ENCODE data around the gene ZNF74. TPM values are rescaled to one million over a fixed set of nuclear protein-coding genes. Genes with fewer than 3 reads are reported as not detected.
"Not testable (repeated sequence)": the region's sequence is repeated elsewhere in the genome, so short reads cannot be mapped to it uniquely, and the experiment has no call there.

The ZNF74 gene
- total RNA-seq, 1 experiment from 2014 or later, result 8.1 TPM

DNA sequence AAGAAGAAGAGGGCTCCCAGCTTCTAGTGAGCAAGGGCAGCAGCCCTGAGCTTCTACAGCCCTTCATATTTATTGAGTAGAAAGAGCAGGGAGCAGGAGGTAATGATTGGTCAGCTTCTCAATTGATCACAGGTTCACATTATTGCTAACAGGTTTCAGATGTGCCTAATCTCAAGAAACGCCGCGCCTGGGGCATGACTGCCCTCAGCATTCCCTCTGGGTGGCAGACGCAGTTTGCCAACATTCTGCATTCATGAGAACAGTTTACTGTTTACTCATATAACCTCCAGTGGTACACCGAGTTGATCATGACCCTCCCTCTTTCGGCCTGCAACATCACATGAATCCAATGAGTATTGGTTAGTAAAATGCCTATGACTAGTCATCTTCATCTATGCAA, 4.7 kb upstream of the ZNF74 start:
- Histone ChIP-seq H3K27ac (no peak overlapping the region), H4K20me1 (ENCODE audit: insufficient read depth) (no peaks in the 10 kb centered on the region), H3K79me2 (ENCODE audit: low read depth) (no peaks in the 10 kb centered on the region), H2AFZ (no peak overlapping the region), H3K9me3 (ENCODE audit: insufficient read depth, low read depth) (no peaks in the 10 kb centered on the region), H3K4me1 (replicated peaks; ENCODE audit: insufficient read depth) (no peaks in the 10 kb centered on the region), H3K9me2 (ENCODE audit: insufficient read depth) (no peaks in the 10 kb centered on the region), H3K36me3 (ENCODE audit: low read depth) (no peaks in the 10 kb centered on the region), H3K4me3 (no peak overlapping the region), H3K4me2 (no peak overlapping the region), H3K27me3 (ENCODE audit: insufficient read depth, low read depth) (peaks cover 2% of the 10 kb centered on the region; the same call in 1 of the 2 replicates), H3F3A (ENCODE audit: insufficient read depth, low read depth) (no peaks in the 10 kb centered on the region)
- CTCF ChIA-PET, result no interaction called here
- no peak for DNase-seq
- intact Hi-C loops (cut with micrococcal nuclease; ENCODE audit: unreplicated experiment), result no loop called here
- POLR2A ChIA-PET (ENCODE audit: unreplicated experiment), result no interaction called here
- TF ChIP-seq, protein P1, sequence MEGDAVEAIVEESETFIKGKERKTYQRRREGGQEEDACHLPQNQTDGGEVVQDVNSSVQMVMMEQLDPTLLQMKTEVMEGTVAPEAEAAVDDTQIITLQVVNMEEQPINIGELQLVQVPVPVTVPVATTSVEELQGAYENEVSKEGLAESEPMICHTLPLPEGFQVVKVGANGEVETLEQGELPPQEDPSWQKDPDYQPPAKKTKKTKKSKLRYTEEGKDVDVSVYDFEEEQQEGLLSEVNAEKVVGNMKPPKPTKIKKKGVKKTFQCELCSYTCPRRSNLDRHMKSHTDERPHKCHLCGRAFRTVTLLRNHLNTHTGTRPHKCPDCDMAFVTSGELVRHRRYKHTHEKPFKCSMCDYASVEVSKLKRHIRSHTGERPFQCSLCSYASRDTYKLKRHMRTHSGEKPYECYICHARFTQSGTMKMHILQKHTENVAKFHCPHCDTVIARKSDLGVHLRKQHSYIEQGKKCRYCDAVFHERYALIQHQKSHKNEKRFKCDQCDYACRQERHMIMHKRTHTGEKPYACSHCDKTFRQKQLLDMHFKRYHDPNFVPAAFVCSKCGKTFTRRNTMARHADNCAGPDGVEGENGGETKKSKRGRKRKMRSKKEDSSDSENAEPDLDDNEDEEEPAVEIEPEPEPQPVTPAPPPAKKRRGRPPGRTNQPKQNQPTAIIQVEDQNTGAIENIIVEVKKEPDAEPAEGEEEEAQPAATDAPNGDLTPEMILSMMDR (conservative IDR thresholded peaks at IDR 0.05), result no peak
- no peak for TF ChIP-seq EZH2 (IDR thresholded peaks at IDR 0.05; ENCODE audit: low read depth)
- BruUV-seq (replicated peaks), result no TSS peak

DNA sequence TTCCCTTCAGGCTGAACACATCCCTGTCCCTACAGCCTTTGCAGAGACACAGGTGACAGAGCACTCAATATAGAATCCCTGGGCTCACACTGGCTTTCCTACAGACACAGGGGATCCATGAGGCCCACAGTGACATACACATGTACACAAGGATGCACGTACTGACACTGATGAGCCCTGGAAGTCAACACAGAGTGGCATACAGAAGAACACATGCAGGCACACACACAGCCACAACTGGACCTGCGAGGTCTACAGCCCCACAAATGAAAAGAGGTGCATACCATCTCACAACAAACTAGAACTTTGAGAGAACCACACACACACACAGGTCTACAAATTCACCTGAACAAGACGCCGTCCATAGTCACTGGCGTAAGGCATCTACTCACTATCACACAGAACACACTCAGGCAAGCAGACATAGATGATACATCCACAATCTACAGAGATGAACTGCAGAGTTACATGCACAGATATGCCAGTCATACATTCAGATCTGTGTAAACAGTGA, 3.5 kb upstream of the ZNF74 start:
- Histone ChIP-seq H4K20me1 (ENCODE audit: insufficient read depth) (no peaks in the 10 kb centered on the region), H3K4me2 (no peak overlapping the region), H3K27ac (no peak overlapping the region), H3K9me3 (ENCODE audit: insufficient read depth, low read depth) (no peaks in the 10 kb centered on the region), H3K9me2 (ENCODE audit: insufficient read depth) (no peaks in the 10 kb centered on the region), H2AFZ (no peak overlapping the region), H3K79me2 (ENCODE audit: low read depth) (no peaks in the 10 kb centered on the region), H3K27me3 (ENCODE audit: insufficient read depth, low read depth) (no peaks in the 10 kb centered on the region), H3K4me1 (replicated peaks; ENCODE audit: insufficient read depth) (no peaks in the 10 kb centered on the region), H3F3A (ENCODE audit: insufficient read depth, low read depth) (no peaks in the 10 kb centered on the region), H3K36me3 (ENCODE audit: low read depth) (no peaks in the 10 kb centered on the region), H3K4me3 (no peak overlapping the region)
- POLR2A ChIA-PET (ENCODE audit: unreplicated experiment), result no interaction called here
- intact Hi-C loops (cut with micrococcal nuclease; ENCODE audit: unreplicated experiment), result no loop called here
- TF ChIP-seq EZH2 (IDR thresholded peaks at IDR 0.05; ENCODE audit: low read depth), result no peak
- TF ChIP-seq, protein P1 (conservative IDR thresholded peaks at IDR 0.05), result no peak
- no peak for DNase-seq
- no TSS peak for BruUV-seq (replicated peaks)
- CTCF ChIA-PET, result no interaction called here

DNA sequence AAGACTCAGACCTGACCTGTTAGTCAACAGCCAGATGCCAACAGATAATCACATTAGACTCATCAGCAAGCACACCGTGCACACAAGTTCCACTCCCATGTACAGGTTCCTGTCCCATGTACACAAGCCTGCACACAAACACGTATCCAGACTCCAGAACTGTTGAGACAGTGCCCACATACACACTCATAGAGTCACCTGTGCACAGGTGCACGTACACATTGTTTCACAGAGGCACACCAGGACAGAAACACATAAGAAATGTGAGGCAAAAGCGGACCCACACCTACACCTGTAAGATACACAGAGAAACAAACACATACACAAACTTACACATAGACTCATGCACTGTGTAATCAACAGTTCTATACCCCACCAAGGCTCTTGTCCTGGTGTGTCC, 2.7 kb upstream of the ZNF74 start:
- Histone ChIP-seq H3F3A (ENCODE audit: insufficient read depth, low read depth) (no peaks in the 10 kb centered on the region), H3K27me3 (ENCODE audit: insufficient read depth, low read depth) (no peaks in the 10 kb centered on the region), H3K27ac (no peak overlapping the region), H3K4me2 (no peak overlapping the region), H3K9me2 (ENCODE audit: insufficient read depth) (no peaks in the 10 kb centered on the region), H2AFZ (no peak overlapping the region), H3K9me3 (ENCODE audit: insufficient read depth, low read depth) (no peaks in the 10 kb centered on the region), H3K36me3 (ENCODE audit: low read depth) (no peaks in the 10 kb centered on the region), H4K20me1 (ENCODE audit: insufficient read depth) (no peaks in the 10 kb centered on the region), H3K4me1 (replicated peaks; ENCODE audit: insufficient read depth) (no peaks in the 10 kb centered on the region), H3K4me3 (no peak overlapping the region), H3K79me2 (ENCODE audit: low read depth) (no peaks in the 10 kb centered on the region)
- DNase-seq, result no peak
- ChIA-PET POLR2A (ENCODE audit: unreplicated experiment) (no interaction called here), CTCF (no interaction called here)
- TF ChIP-seq, protein P1 (conservative IDR thresholded peaks at IDR 0.05), result no peak
- no peak for TF ChIP-seq EZH2 (IDR thresholded peaks at IDR 0.05; ENCODE audit: low read depth)
- intact Hi-C loops (cut with micrococcal nuclease; ENCODE audit: unreplicated experiment), result no loop called here
- BruUV-seq (replicated peaks), result no TSS peak

DNA sequence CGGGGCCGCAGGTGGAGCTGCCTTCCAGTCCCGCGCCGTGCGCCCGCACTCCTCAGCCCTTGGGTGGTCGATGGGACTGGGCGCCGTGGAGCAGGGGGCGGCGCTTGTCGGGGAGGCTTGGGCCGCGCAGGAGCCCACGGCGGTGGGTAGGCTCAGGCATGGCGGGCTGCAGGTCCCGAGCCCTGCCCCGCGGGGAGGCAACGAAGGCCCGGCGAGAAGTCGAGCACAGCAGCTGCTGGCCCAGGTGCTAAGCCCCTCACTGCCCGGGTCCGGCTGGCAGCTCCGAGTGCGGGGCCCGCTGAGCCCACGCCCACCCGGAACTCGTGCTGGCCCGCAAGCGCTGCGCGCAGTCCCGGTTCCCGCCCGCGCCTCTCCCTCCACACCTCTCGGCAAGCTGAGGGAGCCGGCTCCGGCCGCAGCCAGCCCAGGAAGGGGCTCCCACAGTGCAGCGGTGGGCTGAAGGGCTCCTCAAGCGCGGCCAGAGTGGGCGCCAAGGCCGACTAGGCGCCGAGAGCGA, 1.5 kb upstream of the ZNF74 start:
- H3F3A ChIP-seq (ENCODE audit: insufficient read depth, low read depth); H3K27ac ChIP-seq; H4K20me1 ChIP-seq (ENCODE audit: insufficient read depth); H3K9me2 ChIP-seq (ENCODE audit: insufficient read depth); CTCF ChIA-PET; H3K4me3 ChIP-seq; H3K4me2 ChIP-seq; H3K36me3 ChIP-seq (ENCODE audit: low read depth); POLR2A ChIA-PET (ENCODE audit: unreplicated experiment); DNase-seq; H3K4me1 ChIP-seq (replicated peaks; ENCODE audit: insufficient read depth); H3K9me3 ChIP-seq (ENCODE audit: insufficient read depth, low read depth); intact Hi-C loops (cut with micrococcal nuclease; ENCODE audit: unreplicated experiment); H2AFZ ChIP-seq; BruUV-seq (replicated peaks); H3K79me2 ChIP-seq (ENCODE audit: low read depth); H3K27me3 ChIP-seq (ENCODE audit: insufficient read depth, low read depth): not testable (repeated sequence)

Data from PC-9 (cell line).